Body of pancreas (tissue), 4 donors: Measurements from ENCODE around the gene ARSG.

Experiments
- POLR2A ChIP-seq, 3 donors: fragments of 450-650 bp; IDR thresholded peaks; one replicate each; pipeline ENCODE4 v1.6.1; 2016; ENCODE audit warnings: antibody characterized with exemption in 3 of 3, mild to moderate bottlenecking in 2 of 3
- TF ChIP-seq, protein P1 (sequence below), 7 experiments: fragments of 450-650 bp in 4 of 7; fragments of 200-600 bp in 3 of 7; sonication (generic) in 3 of 7; IDR thresholded peaks; one replicate each; pipeline ENCODE4 v1.5.1; 2016 to 2019; ENCODE audit warnings: antibody characterized with exemption in 7 of 7

DNA sequence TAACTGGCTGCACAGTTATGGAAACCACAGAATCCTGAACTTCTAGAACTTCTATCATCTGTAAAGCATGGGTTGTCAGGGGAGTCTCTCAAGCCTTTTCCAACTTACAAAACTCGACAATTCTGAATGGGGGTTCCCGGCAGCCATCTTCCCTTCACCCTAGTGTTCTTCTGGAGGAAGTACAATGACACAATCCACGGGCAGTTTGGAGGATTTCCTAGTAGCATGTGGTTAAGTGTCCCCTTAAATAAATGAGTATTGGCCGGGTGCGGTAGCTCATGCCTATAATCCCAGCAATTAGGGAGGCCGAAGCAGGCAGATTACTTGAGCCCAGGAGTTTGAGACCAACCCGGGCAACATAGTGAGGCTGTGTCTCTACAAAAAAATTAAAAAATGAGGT, 2.5 kb upstream of the ARSG start:
- TF ChIP-seq, protein P1, sequence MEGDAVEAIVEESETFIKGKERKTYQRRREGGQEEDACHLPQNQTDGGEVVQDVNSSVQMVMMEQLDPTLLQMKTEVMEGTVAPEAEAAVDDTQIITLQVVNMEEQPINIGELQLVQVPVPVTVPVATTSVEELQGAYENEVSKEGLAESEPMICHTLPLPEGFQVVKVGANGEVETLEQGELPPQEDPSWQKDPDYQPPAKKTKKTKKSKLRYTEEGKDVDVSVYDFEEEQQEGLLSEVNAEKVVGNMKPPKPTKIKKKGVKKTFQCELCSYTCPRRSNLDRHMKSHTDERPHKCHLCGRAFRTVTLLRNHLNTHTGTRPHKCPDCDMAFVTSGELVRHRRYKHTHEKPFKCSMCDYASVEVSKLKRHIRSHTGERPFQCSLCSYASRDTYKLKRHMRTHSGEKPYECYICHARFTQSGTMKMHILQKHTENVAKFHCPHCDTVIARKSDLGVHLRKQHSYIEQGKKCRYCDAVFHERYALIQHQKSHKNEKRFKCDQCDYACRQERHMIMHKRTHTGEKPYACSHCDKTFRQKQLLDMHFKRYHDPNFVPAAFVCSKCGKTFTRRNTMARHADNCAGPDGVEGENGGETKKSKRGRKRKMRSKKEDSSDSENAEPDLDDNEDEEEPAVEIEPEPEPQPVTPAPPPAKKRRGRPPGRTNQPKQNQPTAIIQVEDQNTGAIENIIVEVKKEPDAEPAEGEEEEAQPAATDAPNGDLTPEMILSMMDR (IDR thresholded peaks at IDR 0.05), result no peak
- TF ChIP-seq POLR2A (IDR thresholded peaks at IDR 0.05), result no peak
